ENCODE measurements around the gene CYBA.

Gene CYBA

GRCh38 chr16:88642881-88643643 lies 7.8 kb downstream of the CYBA start:
- no peak for DNase-seq

- DNase-seq: no peak
These were observed 10.2 kb downstream of the CYBA start for GRCh38 chr16:88640498-88641247.

GRCh38 chr16:88640039-88640495 lies 10.8 kb downstream of the CYBA start:
- DNase-seq: no peak

DNA sequence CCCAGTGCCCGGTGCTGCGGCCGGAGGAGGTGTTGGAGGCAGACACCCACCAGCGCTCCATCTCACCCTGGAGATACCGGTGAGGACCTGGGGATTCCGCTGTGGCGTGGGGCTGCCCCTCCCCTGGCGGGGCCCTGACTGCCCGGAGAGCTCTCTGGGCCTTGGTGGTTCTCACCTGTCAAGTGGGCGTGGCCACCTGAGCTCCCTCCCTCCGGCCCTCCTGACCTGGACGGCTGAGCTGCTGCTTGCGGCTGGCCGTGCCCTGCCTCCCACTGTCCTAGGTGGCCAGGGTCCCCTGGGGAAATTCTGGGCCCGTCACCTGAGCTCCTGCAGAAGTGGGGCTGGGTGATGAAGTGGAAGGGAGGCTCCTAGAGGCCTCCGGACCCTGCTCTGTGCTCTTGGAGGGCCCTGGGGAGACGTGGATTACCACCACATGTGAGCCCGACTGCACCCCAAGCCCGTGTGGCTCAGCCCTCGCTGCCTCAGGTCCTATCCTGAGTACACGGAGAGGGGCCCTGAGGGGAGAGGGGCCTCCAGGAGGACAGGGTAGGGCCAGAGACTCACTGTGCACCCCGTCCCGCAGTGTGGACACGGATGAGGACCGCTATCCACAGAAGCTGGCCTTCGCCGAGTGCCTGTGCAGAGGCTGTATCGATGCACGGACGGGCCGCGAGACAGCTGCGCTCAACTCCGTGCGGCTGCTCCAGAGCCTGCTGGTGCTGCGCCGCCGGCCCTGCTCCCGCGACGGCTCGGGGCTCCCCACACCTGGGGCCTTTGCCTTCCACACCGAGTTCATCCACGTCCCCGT lies 11.4 kb downstream of the CYBA start:
- no peak for DNase-seq

GRCh38 chr16:88638323-88639230 lies 12.3 kb downstream of the CYBA start, which contains the start of gene IL17C:
TSS of gene IL17C (plus strand) at chr16:88638572. CDS start at chr16:88638642, 70 bp downstream.
- peak; percentile 46 for DNase-seq

- no peak for DNase-seq
These were observed 14.2 kb downstream of the CYBA start for GRCh38 chr16:88636488-88637265.

GRCh38 chr16:88635671-88636319 lies 15.1 kb downstream of the CYBA start:
- no peak for DNase-seq

DNA sequence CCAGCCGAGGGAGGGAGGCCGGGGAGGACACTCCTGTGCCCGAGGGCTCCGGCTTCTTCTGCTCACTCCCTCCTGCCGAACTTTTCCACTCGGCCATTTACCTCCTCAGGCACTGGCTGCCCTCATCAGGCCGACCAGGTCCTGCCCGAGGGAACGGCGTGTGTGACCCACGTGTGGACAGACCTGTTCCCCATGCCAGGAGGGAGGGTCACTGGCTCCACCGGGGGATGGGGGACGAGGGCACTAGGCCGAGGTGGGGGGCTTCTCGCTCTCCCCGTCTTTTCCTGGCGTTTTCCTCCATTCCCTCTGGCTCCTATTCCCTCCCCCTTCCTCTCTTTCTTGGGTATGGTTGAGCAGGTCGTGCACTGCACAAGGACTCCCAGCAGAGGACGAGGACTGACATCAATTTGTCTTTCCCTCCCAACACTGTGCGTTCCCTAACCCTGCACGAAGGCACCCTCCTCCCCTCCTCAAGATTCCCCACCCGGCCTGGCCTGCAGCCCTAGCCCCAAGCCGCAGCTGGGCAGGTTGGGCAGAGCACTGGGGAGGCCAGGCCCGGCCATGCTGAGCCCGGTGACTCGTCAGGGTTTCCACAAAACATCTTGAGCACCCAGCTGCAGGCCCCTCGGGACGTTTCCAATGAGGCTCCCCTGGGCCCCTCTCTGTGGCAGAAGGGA lies 15.7 kb downstream of the CYBA start:
- DNase-seq: no peak

- DNase-seq: no peak
These were observed 16.5 kb downstream of the CYBA start for GRCh38 chr16:88634141-88634993.

GRCh38 chr16:88633684-88634140 lies 17.1 kb downstream of the CYBA start:
- no peak for DNase-seq

GRCh38 chr16:88632587-88632930 lies 18.3 kb downstream of the CYBA start:
- no peak for DNase-seq

GRCh38 chr16:88631920-88632586 lies 18.8 kb downstream of the CYBA start:
- DNase-seq: no peak

DNA sequence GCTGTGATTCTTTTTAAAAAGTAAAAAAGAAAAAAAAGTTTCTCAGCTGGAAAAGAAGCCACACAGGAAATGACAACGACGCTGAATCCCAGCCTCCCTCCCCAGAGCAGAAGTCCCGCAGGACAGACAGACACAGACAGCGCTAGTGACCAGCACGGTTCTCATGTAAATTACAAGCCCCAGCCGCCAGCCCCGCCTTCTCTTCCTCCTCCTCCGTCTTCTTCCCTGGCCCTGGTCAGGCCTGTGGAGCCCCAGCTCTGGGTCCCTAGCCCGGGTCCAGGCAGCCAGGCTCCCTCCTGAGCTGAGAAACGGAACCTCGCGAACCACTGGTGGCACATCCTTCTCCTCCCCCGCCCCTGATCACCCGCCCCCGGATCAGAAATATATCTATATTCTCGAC lies 19.5 kb downstream of the CYBA start:
- no peak for DNase-seq

GRCh38 chr16:88630941-88631340 lies 19.9 kb downstream of the CYBA start:
- no peak for DNase-seq

GRCh38 chr16:88630433-88630832 lies 20.4 kb downstream of the CYBA start:
- no peak for DNase-seq

- no peak for DNase-seq
These were observed 21.0 kb downstream of the CYBA start for GRCh38 chr16:88629835-88630234.

DNA sequence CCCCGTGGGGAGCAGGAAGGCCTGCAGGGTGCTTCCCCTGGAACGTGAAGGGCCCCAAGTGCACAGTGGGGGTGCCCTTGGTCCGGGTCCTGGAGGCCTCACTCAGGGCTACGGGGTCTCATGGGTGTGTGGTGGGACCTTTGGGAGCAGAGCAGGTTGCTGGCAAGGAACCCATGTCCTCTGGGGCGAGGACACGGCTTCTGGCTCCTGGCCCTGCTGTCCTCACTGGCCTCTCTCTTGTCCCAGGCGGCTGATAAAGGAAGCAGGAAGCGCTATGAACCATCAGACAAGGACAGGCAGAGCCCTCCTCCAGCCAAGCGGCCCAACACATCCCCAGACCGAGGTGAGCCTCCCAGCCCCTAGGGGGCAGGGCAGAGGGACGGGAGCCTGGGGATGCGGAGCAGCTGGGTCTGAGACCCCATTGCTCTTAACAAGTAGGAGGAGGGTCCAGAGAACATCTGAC lies 22.3 kb downstream of the CYBA start:
- no peak for DNase-seq

Measured in NCI-H1105 (cell line).